ENCODE results near the gene ARHGAP31. TPM values are rescaled to one million over a fixed set of nuclear protein-coding genes. Genes with fewer than 3 reads are reported as not detected.

ARHGAP31 gene
- total and polyA plus RNA-seq, 7 experiments from 2014 or later = 1.2 to 11.9 (median 3.0) TPM

GRCh38 chr3:119469418-119470189 is 175.4 kb downstream of the ARHGAP31 start:
- ATAC-seq = no peak
- Mint-ChIP-seq H3K27me3 (no peaks in the 10 kb centered on the region), H3K4me3 (peak overlapping the region; percentile 90 to 97 (median 94)), H3K9me3 (peaks cover 0 to 5% (median 0%) of the 10 kb centered on the region in 11 donors), H3K4me1 (peaks cover 27 to 35% (median 30%) of the 10 kb centered on the region in 7 donors), H3K27ac (peak overlapping the region; percentile 83 to 95 (median 89)), H3K36me3 (peaks cover 7 to 22% (median 13%) of the 10 kb centered on the region in 5 donors)
- Histone ChIP-seq H3K36me3 (ENCODE audit: control insufficient read depth in 2 of 3, insufficient read depth in 3 of 3, low read length in 3 of 3) (peaks cover 0 to 19% (median 0%) of the 10 kb centered on the region in 3 experiments), H3K27me3 (ENCODE audit: control insufficient read depth in 2 of 2, insufficient read depth in 2 of 2, low read length in 2 of 2) (no peaks in the 10 kb centered on the region), H3K9me3 (ENCODE audit: control insufficient read depth in 2 of 3, low read length in 3 of 3) (no peaks in the 10 kb centered on the region), H3K27ac (ENCODE audit: low read depth, low read length) (peak overlapping the region; percentile 88), H3K4me3 (ENCODE audit: low read length) (peak overlapping the region; percentile 86), H3K4me1 (ENCODE audit: control insufficient read depth in 2 of 2, insufficient read depth in 2 of 2, low read length in 2 of 2) (peaks cover 12% of the 10 kb centered on the region in 2 donors)
- POLR2A ChIA-PET = interaction anchor here (0.5 to 3.2 kb wide), 7 partner anchors 10 to 880 kb away, joined by 3 to 42 read pairs (median 4); partner anchors contain the start of genes LRRC58 and TIMMDC1
- CTCF ChIA-PET = interaction anchor here (1.1 to 2.1 kb wide), 2 partner anchors 25 to 229 kb away, joined by 3 to 4 read pairs; partner anchors contain the start of gene B4GALT4
- DNase-seq = peak in 7 of 9 donors; percentile 10 to 32 (median 24)
- intact Hi-C loops (cut with micrococcal nuclease) = loop anchor here (1.0 to 10.0 kb wide), 12 partner anchors 29 to 1273 kb away; partner anchors contain the start of genes TIMMDC1 (in 2 of the 2), ADPRH (in 1 of the 2), CD80 (in 1 of the 2) and GTF2E1 (in 1 of the 2)

Other genes starting within 250 kb of the ARHGAP31 start
- gene TEX55, start 148.2 kb upstream of the ARHGAP31 start, total RNA-seq = not detected
- not detected for gene TEX55, start 148.2 kb upstream of the ARHGAP31 start, polyA plus RNA-seq
- gene UPK1B, start 120.8 kb upstream of the ARHGAP31 start, total RNA-seq = not detected
- 1 to 10 TPM in 1 of 2 donors, under 1 TPM in 1; 0.11 to 1.3 TPM for gene UPK1B, start 120.8 kb upstream of the ARHGAP31 start, polyA plus RNA-seq
- gene B4GALT4, start 53.5 kb upstream of the ARHGAP31 start, total RNA-seq = 10 to 100 TPM; 18.0 to 39.8 (median 31.9) TPM
- 10 to 100 TPM; 17.9 to 29.6 TPM for gene B4GALT4, start 53.5 kb upstream of the ARHGAP31 start, polyA plus RNA-seq
- gene TMEM39A, start 169.2 kb downstream of the ARHGAP31 start, total RNA-seq = 10 to 100 TPM; 34.9 to 59.5 (median 49.7) TPM
- 10 to 100 TPM in 1 of 2 donors, 1 to 10 TPM in 1; 9.1 to 17.3 TPM for gene TMEM39A, start 169.2 kb downstream of the ARHGAP31 start, polyA plus RNA-seq
- 10 to 100 TPM; 27.5 to 41.0 (median 35.5) TPM for gene POGLUT1, start 174.6 kb downstream of the ARHGAP31 start, total RNA-seq
- gene POGLUT1, start 174.6 kb downstream of the ARHGAP31 start, polyA plus RNA-seq = 10 to 100 TPM; 27.9 to 30.7 TPM
- gene TIMMDC1, start 204.2 kb downstream of the ARHGAP31 start, total RNA-seq = 10 to 100 TPM; 27.1 to 80.1 (median 73.4) TPM
- 10 to 100 TPM; 53.5 to 59.6 TPM for gene TIMMDC1, start 204.2 kb downstream of the ARHGAP31 start, polyA plus RNA-seq